ENCODE measurements around the gene SLC5A3.

The SLC5A3 gene

DNA sequence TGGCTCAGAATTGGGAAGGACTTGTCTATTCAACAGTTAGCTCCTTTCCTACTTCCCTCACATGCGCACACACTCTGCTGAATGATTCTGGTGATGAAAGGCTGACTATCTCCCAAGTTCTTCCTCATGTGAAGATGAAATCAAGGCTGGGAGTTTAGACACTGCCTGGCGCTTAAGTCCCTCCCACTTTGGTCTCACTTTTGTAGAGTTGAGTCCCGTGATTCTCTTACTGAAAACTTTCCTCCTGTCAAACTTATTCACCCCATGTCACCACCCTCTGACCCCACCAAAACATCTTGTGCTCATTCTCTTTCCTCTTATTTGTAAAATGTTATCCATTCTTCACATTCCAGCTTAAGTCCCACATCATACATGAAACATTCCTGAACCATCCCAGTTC lies 8.4 kb upstream of the SLC5A3 start:
- DNase-seq: no peak

DNA sequence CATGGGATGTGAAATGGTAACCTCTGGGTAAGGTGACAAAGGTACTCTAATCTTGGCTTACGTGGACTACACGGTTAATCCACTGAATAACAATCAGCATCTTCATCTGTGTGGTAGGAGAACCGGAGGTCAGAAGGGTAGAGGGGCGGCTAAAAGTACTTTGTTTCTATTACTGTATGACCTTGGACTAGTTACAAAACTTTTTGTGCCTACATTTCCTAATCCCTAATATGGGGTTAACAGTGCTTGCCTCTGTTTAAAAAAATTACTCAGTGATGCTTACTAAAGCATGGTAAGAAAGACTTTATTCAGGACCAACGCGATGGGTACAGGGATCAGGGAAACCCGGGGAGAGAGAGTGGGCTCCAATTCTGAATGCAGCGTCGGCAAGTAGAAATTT lies 1.7 kb upstream of the SLC5A3 start:
- no peak for DNase-seq

DNA sequence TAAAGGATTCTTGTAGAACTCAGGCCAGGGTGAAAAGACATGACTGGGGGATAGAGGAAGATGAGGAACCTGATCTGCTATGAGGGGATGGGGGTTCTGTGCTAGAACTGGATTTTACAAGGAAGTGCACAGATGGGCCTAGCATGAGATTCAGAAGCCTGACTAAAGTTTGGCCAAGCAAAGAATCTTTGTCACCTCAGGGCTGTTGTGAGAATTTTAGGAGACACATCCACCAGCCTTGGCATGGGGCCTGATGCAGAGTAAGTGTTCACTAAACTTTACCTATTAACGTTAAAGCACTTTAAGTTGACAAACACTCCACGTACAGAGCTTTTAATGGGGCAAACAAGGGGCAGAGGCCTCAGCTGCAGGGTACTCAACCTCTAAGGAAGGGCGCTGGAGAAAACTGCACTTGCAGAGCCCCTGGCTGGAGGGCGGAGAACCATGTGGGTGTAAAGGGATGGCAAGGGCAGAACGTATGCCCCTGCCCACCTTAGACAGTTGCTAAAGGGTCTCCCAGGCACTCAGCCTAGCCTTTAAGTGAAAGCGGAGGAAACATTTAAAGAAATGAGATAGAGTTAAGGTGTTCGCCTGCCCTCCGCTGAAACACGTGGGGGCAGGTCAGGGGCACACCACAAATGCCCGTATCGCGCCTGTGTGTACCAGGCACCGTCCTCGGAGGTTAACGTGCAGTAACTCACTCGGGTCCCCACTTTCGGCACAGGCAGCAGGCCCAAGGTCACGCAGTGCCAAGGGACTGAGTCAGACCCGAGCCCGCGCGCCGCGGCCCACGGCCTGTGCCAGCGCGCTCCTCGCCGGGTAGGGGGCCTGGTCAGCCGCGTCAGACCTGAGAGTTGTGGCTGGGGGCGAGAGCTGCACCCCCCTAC lies 990 bp upstream of the SLC5A3 start:
- DNase-seq: peak in 23 of 58 donors; percentile 3 to 81 (median 45)

DNA sequence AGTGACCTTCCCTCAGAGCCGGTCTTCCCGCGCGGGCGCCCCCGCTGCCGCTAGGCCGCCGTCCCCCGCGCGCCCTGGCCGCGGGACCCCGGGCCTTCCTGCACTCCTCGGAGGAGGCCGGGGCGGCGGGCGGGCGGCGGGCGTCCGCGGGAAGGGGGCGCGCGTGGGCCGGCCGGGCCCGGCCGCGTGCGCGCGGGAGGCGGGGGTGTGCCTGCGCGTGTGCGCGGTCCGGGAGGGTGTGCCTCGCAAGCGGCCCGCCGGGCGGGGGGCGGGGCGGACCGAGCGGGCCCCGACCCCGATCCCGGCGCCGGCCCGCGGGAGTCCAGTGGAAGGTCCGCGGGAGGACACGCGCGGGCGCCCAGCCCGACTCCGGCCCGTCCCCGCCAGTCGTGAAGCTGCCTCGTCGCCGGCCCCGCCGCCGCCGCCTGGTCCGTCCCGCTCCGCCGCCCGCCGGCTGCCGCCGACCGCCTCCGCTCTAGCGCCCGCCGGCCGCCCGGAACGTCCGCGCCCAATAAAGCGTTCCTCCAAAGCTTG lies 438 bp downstream of the SLC5A3 start:
- DNase-seq: peak in 27 of 58 donors; percentile 10 to 63 (median 41)

DNA sequence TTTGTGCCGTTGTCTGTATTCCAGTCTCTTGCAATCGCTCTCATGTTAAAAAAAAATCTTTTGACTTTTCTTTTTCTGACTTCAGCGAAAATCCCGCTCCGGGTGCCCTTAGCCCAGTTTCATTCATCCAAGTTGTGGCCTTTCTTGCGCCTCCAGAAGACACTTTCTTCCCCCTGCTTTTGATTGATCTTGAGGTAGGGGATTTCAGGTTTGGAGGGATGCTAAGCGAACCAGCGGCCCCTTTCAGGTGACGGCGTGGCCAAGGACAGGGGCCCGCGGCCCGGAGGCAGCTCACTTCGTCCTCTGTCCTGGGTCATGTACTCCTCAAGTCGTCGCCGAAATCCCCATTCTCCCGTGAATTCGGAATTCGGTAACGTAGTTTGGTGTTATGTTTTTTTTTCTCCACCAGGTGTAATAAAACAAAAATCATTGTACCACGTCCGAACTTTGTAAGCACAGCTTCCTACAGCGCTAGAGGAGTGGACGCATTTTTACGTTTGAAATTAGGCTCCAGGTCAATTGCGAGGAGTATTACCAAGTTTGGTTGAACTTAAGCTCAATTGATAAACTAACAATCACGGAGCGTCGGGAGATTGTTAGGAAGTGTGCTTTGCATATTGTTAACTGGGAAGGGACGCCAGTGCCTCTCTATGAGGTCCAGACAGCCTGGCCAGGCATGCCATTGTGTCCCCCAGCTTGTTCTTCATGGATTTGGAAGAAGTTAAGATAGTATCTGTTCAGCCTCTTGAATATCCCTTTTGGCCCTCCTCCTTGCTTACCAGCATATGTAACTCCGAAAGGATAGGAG lies 1.1 kb downstream of the SLC5A3 start:
- DNase-seq: peak in 3 of 58 donors; percentile 1 to 21 (median 2)

DNA sequence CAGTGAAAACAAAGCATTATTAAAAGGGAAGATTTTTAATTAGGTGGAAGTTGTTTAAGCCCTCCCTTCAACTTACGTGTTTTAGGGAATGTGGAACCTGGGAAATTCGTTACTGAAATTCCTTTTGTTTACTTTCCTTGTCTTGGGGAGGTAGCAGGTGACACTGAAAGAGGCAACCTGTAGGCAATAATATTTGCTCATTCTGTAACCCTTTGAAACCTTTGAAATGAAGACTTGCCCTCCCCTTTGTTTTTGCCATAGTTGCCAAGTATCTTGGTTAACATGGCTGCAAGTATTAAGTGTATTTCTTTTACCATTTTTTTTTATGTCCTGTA lies 1.7 kb downstream of the SLC5A3 start:
- DNase-seq: no peak

DNA sequence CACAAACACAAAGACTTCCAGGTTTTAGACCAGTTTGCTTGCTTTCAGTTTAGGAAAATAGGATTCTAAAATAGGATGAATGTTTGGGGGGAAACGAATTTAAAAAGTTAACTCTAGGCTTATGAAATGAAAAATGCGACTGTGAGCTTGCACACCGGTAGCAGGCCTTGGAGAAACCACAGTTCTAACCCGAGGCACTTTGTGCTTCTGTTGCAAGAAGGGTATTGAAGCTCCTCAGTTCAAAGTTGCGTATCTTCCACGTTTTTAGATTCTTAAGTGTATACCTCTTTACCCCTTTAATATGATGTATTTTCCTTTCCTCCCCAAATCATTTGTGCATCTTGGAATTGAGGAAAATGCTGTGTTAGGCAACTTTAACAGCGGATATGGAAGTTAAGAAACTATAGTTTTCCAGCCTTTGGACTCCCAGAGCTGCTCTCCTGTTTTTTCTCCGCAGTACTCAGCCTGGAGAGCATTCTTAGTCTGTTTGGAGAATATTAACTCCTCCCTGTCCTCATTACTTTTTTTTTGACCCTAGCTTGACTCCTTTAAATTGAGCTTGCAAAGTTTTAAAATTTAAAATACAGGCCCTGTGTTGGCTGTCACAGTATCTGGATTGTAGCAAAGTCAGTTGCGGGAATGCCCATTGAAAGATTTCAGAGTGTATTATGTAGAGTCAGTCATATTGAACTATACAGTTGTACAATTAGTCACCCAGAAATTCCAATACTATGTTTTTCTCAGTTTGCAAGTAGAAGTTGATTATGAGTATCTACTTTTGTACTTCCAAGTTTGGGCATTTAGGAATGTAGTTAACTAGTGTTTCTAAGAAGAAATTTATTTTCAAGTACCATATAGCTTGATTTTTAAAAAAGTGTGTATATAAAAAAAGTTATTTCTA lies 2.6 kb downstream of the SLC5A3 start:
- no peak for DNase-seq

DNA sequence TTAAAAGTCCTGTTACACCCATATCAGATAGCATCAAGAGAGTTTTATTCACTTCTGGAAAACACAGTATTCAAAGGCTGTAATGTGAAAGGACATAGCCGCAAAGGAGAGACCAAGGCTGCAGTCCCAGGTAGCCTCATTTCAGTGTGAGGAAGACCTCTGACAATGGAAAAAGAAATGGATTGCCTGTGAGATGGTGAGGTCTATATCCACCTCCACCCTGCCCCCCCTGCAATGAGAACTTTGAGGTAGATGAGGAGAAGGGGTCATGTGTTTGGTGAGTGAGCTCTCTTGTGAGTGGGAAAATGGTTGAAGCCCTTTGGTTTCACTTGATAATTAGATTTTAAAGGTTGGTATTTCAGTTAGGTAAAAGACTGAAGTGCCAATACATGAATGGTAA lies 3.5 kb downstream of the SLC5A3 start:
- no peak for DNase-seq

DNA sequence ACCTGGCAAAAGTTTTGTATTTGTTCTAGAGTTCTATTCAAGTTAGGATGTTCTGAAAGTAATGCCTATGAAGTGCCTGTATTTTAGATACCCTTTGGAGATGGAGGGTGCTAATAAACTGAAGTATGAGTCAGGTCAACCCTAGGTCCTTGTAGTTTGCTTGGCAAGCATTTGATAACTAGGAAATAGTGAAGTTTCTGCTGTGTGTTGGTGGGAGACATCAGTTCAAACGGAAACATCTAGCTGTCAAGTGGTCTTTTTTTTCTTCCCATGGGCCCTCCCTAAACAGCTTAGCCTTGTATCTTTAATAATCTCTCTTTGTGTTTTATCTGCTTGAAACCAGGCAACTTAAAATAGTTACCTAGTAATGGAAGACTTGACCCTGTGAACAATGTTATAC lies 4.5 kb downstream of the SLC5A3 start:
- no peak for DNase-seq

DNA sequence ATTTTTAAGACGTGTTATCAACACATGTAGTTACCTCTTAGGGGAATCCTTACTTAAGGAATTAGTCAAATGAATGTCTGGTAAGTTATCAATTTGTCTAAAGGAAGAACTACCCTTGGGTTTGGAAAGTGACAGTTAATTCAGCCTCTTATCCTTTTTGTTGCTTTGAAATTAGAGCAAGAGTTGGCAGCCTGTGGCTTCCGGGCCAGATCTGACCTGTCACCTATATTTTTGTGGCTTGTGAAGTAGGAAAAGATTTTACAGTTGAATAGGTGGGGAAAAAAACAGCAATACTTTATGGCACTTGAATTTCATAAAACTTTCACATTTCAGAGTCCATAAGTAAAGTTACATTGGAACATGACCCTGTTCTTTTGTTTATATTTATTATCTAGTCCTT lies 5.5 kb downstream of the SLC5A3 start:
- no peak for DNase-seq

DNA sequence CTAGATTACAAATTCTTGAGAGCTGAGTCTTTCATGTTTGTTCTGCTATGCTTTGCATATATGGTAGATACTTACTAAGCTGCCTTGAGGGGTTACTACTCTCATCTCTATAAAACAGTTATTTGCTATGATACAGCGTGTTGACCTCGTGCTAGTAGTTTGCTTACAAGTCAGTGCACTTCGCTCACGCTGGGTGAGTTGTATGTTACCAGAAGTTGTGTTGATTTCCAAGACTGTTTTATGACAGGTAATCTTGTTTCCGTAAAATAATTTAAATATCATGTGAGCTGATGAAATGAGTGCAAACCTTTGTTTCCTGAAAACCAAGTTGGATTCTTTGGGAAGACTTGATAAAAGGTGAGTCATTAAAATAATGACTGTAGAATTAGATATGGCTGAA lies 7.3 kb downstream of the SLC5A3 start:
- DNase-seq: no peak

DNA sequence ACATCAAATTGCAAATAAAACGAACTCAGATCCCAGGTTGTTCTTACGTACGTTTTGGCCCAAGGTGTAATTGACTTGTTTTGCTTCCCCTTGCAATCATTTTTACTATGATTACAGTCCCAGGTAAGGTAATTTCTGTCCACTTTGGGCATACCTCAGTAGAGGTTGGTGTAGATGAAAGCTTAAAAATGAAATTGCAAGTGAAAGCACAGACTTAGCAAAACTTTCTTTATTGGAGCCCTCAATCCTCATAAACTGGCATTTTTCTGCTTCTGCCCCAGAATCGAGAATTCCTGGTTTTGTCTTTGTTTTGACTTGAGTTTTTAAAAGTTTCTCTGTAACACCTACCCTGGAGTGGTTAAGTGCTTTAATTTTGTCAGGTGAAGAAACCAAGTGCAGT lies 9.4 kb downstream of the SLC5A3 start:
- no peak for DNase-seq

DNA sequence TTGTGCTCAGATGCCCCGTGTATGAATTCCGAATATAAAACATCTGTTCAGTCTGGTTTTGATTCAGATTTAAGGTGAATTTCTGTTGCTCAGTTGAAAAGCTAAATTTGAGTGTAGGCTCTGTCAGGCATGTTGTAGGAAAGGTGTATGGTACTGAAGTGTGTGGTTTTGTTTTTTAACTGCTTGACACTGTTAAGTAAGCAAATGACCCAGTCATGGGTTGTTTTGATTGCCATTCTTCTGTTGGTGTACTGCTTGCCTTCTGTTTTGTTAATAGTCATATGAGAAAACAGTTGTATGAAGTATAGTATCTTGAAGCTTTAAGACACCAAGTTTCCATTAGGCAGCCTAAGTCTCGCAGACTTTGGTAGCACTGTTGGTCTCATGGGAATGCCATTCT lies 10.0 kb downstream of the SLC5A3 start:
- DNase-seq: no peak

DNA sequence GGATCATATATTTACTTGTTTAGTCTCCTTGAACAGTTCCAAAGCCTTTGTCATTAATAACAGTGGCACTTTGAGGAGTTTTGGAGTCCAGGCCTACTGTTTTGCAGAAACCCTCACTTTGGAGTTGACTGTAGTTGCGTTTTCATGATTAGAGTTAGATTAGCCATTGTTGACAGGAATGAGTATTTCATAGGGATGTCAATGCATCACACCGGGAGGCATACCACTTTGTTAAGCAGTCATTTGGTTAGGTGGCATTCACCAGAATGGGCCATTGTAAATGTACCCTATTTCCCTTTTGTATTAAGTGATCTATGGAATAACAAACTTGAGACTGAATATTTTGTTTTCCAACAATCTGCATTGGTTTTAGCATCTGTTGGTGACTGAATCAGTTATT lies 11.8 kb downstream of the SLC5A3 start:
- DNase-seq: no peak

DNA sequence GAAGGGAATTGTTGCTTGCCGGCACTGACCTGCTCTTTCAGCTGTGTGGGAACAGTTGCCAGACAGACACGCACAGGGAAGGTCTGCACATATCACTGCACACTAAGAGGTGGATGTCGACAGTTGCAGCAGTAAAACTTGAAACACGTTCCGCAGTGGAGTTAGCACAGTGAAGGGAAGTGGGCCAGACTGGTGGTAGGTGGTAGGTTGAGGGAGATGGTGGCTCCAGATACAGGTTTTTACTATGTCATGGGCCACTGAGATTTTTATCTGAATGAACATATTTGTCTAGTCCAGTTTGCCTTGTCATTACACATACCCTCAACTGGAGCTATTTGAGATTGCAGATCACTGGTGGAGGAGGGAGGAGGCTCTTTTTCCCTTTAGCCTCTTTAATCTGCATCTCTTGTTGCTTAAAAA lies 13.5 kb downstream of the SLC5A3 start:
- no peak for DNase-seq

DNA sequence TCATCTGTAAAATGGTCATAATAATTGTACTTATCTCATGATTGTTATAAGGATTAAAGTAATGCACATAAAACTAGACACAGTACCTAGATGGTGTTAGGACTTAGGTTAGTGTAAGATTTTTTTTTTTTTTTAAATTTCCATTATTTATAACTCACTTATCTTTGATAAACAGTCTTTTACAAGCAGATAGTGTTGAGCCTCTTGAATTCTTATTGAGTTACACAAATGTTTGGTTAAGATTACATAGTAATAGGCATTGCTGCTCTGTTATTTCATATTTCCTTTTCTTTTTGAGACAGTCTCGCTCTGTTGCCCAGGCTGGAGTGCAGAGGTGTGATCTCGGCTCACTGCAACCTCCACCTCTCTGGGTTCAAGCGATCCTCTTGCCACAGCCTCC lies 15.4 kb downstream of the SLC5A3 start:
- no peak for DNase-seq

DNA sequence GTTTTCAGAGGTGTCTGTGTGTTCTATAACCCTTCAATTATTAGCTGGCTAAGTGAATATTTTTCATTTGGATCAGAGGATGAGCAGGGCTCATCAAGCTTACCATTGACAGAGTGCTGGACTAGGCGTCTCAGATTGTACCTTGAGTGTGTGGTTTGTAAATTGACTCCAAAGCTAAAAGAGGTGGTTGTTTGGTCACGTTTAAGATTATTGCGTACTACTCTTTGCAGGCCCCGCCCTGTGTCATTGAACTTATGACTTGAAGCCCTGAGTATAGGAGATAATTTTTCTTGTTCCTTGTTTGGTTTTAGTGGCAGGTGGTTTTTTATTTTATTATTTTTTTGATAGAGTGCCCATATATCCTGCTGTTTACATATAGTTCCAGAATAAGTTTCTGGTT lies 17.7 kb downstream of the SLC5A3 start:
- DNase-seq: no peak

DNA sequence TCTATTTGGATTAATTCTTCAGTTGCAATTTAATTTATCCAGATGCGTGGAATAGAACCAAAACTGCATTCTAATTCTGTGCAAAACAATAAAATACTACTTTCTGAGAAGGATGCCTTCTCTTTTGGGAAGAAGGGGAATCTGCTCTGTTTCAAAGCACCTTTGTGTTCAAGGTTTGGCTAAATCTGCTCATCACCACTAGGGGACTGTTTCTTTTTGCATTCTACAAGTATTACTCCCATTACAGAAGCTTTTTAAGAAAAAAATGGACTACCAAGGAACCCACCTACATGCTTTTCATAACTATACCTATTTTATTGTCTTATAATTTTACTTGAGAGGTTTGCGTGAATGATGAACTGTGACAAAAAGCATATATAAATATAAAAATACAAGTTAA lies 18.2 kb downstream of the SLC5A3 start:
- no peak for DNase-seq

DNA sequence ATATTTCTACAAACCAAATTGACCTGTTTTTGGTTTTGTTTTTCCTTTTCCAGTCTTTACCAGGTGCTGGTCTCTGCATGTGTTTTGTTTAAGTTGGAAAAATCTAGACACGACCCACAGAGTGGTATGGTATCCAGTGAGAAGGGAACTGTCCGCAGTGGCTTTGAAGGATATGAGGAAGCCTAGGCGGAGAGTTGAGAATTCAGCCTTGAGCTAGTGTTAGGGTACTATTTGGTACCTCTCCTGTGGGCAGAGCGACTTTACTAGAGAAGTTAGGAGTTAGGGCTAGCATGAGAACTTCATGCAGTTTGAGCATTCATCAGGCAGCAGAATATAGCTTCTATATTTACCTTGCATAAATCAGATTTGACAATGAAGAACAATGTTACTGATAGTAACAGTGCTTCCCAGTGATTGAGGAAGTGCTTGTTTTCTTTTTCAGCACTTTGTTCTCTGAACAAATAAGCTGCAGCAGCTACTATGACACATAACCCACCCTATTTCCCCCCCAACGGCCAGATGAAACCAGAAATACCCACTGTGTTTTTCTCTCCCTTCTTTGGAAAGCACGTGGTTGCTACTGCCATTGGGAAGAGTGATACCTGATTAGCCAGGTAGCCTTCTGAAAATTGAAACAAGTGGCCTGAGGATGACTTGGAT lies 19.0 kb downstream of the SLC5A3 start:
- no peak for DNase-seq

DNA sequence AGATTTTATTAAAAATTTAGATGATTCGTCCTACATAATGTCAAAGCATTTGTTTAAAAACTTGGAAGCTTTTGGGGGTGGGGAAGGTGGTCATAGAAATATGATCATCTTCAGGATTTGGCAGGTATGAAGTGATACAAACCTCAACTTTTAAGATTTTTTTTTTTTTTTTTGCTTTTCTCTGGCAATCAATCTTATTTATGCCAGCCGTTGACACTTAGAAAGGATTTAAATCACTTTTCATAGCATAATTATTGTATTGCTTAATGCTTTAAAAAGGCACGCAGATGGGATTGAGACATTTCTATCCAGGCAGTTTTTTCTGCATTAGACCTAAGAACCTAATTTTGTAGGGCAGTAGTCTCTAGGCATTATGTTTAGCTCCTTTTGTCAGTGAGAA lies 19.7 kb downstream of the SLC5A3 start:
- DNase-seq: no peak

DNA sequence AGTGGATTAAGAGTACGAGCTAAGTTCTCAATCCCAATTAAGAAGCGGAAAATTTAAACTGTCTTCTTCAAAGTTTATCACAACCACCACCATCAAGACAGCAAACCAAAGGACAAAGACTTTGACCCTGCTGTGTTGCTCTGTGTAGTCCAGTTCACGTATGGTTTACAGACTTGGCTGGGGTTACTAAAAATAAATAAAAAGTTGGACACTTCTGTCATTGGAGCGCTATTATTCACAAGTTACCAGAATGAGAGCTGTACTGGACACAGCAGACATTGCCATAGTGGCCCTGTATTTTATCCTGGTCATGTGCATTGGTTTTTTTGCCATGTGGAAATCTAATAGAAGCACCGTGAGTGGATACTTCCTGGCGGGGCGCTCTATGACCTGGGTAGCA lies 21.6 kb downstream of the SLC5A3 start:
- DNase-seq: no peak

Measured in anterior cingulate cortex (tissue), 58 donors.